AG04449 (cell line): ENCODE measurements around the gene TEX261.
A peak's percentile ranks its signal among the peaks of the same experiment; 100 is the strongest.

Experiments used
- CTCF ChIA-PET: fragments of 350-600 bp; formaldehyde crosslinking; extraction: SDS; loops from one replicate; lab custom pipeline; 2021; ENCODE audit warnings: antibody characterized with exemption; lab: Yijun Ruan, JAX
- POLR2A ChIA-PET: fragments of 400-600, 350-600 bp; formaldehyde crosslinking; extraction: SDS; loops from one replicate; lab custom pipeline; 2020; ENCODE audit warnings: antibody characterized with exemption, inconsistent platforms; lab: Yijun Ruan, JAX
- DNase-seq: peaks from one replicate; pipeline ENCODE4 v3.0.0-alpha.2; 2010; ENCODE audit warnings: low read depth, low spot score
- H3K4me3 ChIP-seq: 2 replicates; pipeline ENCODE4 v1.5.1; 2011; ENCODE audit warnings: low read depth, mild to moderate bottlenecking, control low read depth, low read length
- TF ChIP-seq, protein P1 (sequence below): IDR thresholded peaks from one replicate; pipeline ENCODE4 v1.5.1; 2011; ENCODE audit warnings: mild to moderate bottlenecking, moderate library complexity, low read length, control low read depth, inconsistent platforms; ENCODE audit not compliant: insufficient read depth; ENCODE audit errors: missing control alignments

Gene TEX261

DNA sequence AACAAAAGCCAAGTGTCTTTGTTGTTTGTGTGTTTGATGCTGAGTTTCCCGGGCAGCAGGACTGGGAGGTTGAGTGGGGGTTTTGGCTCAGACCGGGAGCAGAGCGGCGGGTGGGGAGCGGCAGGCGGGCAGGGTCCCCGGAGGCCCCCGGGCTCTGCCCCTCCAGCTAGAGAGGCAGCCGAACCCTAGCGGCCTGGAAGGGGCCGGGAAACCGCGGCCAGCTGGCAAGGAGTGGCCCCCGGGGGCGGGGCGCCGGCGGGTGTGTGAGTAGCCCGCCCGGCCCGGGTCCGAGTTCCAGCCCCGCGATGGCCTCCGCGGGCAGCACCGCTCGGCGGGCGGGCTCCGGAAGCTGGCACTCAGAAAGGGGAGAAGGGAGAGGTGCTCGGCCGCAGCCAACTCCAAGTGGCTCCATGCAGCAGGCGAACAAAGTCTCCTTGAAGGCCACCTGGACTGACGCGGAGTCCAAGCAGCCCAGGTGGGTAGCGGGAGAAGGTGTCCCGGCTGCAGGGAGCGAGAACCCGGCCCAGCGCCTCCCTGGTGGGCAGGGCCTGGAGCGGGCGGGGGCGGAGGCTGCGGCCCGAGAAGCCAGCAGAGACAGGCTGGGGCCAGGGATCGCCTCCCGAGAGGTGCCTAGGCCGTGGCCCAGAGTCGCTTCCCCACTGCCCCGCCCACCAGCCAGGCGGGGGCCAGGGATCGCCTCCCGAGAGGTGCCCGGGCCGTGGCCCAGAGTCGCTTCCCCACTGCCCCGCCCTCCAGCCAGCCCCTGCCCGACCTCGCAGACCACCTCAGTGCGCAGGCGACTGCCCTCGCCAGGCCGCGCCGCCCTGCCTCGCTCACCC is 16.1 kb downstream of the TEX261 start, which contains the start of gene ANKRD53:
ANKRD53 (plus strand) TSS at position 290 of the 839 bp plus-strand sequence; CDS start at position 306, 16 bp downstream.
- ChIA-PET POLR2A (no interaction called here), CTCF (interaction anchor here (0.9 to 9.9 kb wide), 8 partner anchors 13 to 118 kb away, joined by 3 to 111 read pairs (median 4); partner anchors contain the start of gene NAGK)
- TF ChIP-seq, protein P1, sequence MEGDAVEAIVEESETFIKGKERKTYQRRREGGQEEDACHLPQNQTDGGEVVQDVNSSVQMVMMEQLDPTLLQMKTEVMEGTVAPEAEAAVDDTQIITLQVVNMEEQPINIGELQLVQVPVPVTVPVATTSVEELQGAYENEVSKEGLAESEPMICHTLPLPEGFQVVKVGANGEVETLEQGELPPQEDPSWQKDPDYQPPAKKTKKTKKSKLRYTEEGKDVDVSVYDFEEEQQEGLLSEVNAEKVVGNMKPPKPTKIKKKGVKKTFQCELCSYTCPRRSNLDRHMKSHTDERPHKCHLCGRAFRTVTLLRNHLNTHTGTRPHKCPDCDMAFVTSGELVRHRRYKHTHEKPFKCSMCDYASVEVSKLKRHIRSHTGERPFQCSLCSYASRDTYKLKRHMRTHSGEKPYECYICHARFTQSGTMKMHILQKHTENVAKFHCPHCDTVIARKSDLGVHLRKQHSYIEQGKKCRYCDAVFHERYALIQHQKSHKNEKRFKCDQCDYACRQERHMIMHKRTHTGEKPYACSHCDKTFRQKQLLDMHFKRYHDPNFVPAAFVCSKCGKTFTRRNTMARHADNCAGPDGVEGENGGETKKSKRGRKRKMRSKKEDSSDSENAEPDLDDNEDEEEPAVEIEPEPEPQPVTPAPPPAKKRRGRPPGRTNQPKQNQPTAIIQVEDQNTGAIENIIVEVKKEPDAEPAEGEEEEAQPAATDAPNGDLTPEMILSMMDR: no peak
- peak within 1 kb of the TSS; percentile 59 for H3K4me3 ChIP-seq
- DNase-seq: no peak

DNA sequence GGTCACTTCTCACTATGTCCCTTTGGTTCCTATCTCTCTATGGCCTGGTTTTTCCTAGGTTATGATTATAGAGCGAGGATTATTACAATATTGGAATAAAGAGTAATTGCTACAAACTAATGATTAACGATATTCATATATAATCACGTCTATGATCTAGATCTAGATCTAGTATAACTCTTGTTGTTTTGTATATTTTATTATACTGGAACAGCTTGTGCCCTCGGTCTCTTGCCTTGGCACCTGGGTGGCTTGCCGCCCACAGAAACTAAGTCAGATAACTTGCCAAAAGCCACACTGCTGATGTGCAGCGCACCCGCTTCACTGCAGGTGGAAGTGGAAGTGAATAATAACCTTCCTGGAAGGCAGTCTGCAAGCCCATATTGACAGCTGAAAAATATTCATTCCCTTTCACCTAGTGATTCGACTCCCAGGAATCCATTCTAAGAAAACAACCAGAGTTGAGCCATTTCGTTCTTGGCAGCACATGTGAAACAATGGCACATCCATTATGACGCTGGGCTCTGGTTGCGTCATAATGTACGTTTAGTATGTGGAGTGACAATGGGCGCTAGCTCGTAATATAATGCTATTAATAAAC is 17.0 kb downstream of the TEX261 start:
- ChIA-PET CTCF (interaction anchor here (0.9 to 9.9 kb wide), 10 partner anchors 13 to 117 kb away, joined by 3 to 111 read pairs (median 4); partner anchors contain the start of gene NAGK), POLR2A (no interaction called here)
- peak; percentile 21 for DNase-seq

DNA sequence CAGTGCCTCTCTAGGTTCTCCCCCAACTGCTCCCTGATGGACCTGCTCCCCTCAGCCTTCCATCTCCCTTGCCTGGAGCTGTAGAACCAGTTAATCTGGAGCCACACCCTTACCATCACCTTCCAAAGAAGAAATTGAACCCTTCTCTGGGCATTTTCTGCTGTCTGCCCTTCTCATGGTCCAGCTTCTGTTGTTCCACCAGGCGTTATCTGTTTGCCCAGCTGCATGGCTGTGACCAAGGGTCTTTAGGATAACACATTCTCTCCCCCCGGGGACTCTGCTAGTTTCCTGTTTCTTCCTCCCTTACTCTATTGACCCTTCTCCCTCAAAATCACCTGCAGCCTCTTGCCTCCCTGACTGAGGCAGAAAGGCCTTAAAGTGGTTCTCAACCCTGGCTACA is 19.4 kb downstream of the TEX261 start:
- ChIA-PET POLR2A (no interaction called here), CTCF (interaction anchor here (1.0 to 9.9 kb wide), 8 partner anchors 9 to 671 kb away, joined by 4 to 111 read pairs (median 5); no protein-coding TSS in a partner anchor)
- no peak overlapping the region for H3K4me3 ChIP-seq
- no peak for DNase-seq
- TF ChIP-seq, protein P1: no peak

More for the DNA sequence above, 17.0 kb downstream of the TEX261 start:
- TF ChIP-seq, protein P1: no peak
- peak overlapping the region; percentile 61 for H3K4me3 ChIP-seq

DNA sequence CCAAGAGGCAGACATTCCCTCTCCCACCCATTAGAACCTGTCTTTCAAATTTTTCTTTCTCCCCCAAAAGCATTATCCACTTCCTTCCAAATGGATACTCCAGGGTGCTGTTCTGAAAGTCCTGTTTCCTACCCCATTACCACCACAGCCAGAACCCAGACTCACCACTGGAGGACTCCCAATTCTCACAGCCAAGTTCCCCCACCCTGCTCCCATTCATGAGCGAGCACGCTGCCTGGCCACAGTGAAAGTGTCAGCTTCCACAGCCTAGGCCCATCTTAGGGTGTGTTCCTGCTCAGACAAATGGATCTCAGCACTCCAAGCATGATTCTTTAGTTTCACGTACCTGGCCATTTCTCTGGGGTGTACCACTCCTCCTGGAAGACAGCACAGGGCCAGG is 20.1 kb downstream of the TEX261 start:
- no peak for DNase-seq
- TF ChIP-seq, protein P1: no peak
- ChIA-PET POLR2A (no interaction called here), CTCF (interaction anchor here (1.0 to 9.9 kb wide), 9 partner anchors 9 to 670 kb away, joined by 4 to 111 read pairs (median 6); no protein-coding TSS in a partner anchor)
- no peak overlapping the region for H3K4me3 ChIP-seq

DNA sequence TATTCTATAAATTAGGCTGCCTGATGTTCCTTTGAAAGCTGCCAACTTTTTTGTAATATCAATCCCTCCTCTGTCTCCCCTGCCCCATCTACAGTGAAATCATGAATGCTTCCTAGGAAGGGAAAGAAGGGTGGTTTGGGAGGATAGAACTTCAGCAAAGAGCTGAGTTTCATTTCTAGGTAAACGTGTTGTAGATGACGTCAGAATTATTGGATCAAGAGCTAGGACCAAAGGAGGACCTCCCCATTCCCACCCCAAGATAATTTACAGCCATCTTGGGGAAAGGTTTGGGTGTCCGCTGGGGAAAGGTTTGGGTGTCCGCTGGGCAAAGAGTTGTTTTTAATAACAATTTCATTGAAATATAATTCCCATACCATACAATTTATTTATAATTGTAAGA is 27.5 kb downstream of the TEX261 start:
- POLR2A ChIA-PET: no interaction called here
- H3K4me3 ChIP-seq: no peak overlapping the region
- no peak for DNase-seq
- CTCF ChIA-PET: interaction anchor here (1.4 to 8.8 kb wide), 8 partner anchors 10 to 95 kb away, joined by 4 to 111 read pairs (median 30); partner anchors contain the start of gene ANKRD53
- TF ChIP-seq, protein P1: no peak
